ENCODE measurements around the gene CABP1.

Gene CABP1

DNA sequence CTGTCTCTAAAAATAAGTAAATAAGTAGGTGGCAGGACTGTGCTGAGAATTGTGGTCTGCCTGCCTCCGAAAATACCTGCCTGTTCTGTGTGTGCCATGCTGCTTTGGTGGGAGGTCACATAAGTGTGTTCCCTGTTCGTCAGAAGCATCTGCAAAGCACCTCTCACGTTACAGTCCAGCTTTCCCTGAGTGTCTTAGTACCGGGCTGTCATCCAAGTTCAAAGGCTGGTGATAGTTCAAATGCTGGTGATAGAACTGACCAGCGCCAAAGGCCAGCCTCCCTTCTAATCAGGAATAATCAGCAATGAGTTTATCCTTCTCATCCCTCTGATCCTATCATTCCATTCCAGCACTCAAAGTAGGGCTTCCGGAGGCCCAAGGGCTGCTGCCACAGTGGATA, 5.6 kb downstream of the CABP1 start:
- DNase-seq (ENCODE audit: low spot score in 2 of 2) (no peak), ATAC-seq (replicated peaks; ENCODE audit: extremely low read depth, poor library complexity, severe bottlenecking) (no peak)
- H3K9me3 Mint-ChIP-seq, result no peaks in the 10 kb centered on the region
- no peak overlapping the region for H3K4me3 Mint-ChIP-seq
- peaks cover 93% of the 10 kb centered on the region for H3K27me3 Mint-ChIP-seq
- H3K36me3 Mint-ChIP-seq (ENCODE audit: insufficient read depth), result peaks cover 1% of the 10 kb centered on the region
- H3K27ac Mint-ChIP-seq (ENCODE audit: low read depth), result no peak overlapping the region
- H3K4me1 Mint-ChIP-seq, result peaks cover 19% of the 10 kb centered on the region

DNA sequence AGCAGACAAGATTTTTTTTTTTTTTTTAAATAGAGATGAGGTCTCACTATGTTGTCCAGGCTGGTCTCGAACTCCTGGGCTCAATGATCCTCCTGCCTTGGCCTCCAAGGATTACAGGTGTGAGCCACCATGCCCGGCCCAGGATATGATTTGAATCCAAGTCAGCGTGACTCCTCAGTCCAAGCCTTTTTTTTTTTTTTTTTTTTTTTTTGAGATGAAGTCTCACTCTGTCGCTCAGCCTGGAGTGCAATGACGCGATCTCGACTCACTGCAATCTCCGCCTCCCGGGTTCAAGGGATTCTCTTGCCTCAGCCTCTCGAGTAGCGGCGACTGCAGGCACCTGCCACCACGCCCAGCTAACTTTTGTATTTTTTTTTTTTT, 6.9 kb downstream of the CABP1 start:
- peaks cover 1% of the 10 kb centered on the region for H3K36me3 Mint-ChIP-seq (ENCODE audit: insufficient read depth)
- no peak overlapping the region for H3K4me3 Mint-ChIP-seq
- ATAC-seq (replicated peaks; ENCODE audit: extremely low read depth, poor library complexity, severe bottlenecking) (no peak), DNase-seq (ENCODE audit: low spot score in 2 of 2) (no peak)
- peaks cover 14% of the 10 kb centered on the region for H3K4me1 Mint-ChIP-seq
- no peaks in the 10 kb centered on the region for H3K9me3 Mint-ChIP-seq
- H3K27ac Mint-ChIP-seq (ENCODE audit: low read depth), result no peak overlapping the region
- peaks cover 90% of the 10 kb centered on the region for H3K27me3 Mint-ChIP-seq

DNA sequence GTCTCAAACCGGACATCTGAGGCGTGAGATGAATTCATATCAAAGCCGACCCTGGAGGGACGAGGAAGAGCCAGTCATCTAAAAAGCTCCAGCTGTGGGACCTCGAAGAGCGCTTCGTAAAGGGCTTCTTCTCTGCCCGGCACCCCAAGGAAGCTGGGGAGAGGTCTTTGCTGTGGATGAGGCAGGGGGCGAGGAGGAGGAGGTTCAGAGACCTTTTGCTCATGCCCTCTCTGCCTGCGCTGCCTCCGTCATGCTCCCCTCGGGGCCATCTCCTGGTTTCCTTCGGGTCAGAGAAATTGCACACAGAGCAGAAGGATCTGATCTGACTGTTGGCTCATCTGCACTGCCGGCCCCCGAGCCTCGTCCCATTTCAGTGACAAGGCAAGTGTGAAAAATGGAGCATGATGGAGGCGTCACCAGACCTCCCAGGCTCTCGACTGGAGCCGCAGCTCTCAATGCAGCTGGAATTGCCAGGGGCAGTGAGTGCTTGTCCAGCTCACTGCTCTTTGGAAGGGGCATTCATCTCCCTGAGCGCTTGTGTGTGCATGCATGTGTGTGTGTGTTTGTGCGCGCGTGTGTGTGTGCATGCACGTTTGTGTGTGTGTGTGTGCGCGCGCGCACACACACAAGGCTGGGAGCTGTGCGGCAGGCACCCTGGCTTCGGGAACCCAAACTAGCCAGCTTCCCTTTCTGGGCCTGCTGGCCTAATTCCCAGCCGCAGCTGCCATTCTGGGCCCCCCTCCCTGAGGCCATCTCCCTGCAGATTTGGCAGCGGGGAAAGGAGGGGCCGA, 9.2 kb downstream of the CABP1 start:
- Mint-ChIP-seq H3K4me1 (peaks cover 14% of the 10 kb centered on the region), H3K36me3 (ENCODE audit: insufficient read depth) (peaks cover 1% of the 10 kb centered on the region), H3K4me3 (no peak overlapping the region), H3K27ac (ENCODE audit: low read depth) (no peak overlapping the region), H3K9me3 (no peaks in the 10 kb centered on the region), H3K27me3 (peaks cover 90% of the 10 kb centered on the region)
- no peak for DNase-seq (ENCODE audit: low spot score in 2 of 2)
- ATAC-seq (replicated peaks; ENCODE audit: extremely low read depth, poor library complexity, severe bottlenecking), result no peak

- peaks cover 14% of the 10 kb centered on the region for H3K4me1 Mint-ChIP-seq
- H3K36me3 Mint-ChIP-seq (ENCODE audit: insufficient read depth), result peaks cover 1% of the 10 kb centered on the region
- no peak overlapping the region for H3K27ac Mint-ChIP-seq (ENCODE audit: low read depth)
- peaks cover 88% of the 10 kb centered on the region for H3K27me3 Mint-ChIP-seq
- no peak overlapping the region for H3K4me3 Mint-ChIP-seq
- no peaks in the 10 kb centered on the region for H3K9me3 Mint-ChIP-seq
- DNase-seq (ENCODE audit: low spot score in 2 of 2) (no peak), ATAC-seq (replicated peaks; ENCODE audit: extremely low read depth, poor library complexity, severe bottlenecking) (no peak)
Observed at GRCh38 chr12:120650233-120650690, 9.8 kb downstream of the CABP1 start.

DNA sequence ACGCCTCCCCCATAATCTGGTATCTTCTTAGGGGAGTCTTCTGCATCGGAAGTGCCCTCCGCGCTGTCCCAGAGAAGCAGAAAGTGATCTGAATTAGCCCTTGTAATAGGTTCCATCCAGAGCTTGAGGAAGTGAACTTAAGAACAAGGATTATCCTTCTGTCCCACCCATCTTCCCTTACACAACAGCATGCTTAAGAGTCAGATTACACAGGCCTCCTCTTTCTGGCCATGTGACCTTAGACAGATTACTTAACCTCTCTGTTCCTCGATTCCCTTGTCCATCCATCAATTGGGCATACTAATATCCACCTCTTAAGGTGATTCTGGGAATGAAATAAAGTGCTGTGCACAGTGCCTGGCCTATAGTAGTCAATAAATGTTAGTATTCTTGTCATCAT, 11.4 kb downstream of the CABP1 start:
- Mint-ChIP-seq H3K9me3 (no peaks in the 10 kb centered on the region), H3K27me3 (peaks cover 73% of the 10 kb centered on the region), H3K36me3 (ENCODE audit: insufficient read depth) (peaks cover 1% of the 10 kb centered on the region), H3K4me1 (peaks cover 12% of the 10 kb centered on the region), H3K4me3 (no peak overlapping the region), H3K27ac (ENCODE audit: low read depth) (no peak overlapping the region)
- no peak for DNase-seq (ENCODE audit: low spot score in 2 of 2)
- no peak for ATAC-seq (replicated peaks; ENCODE audit: extremely low read depth, poor library complexity, severe bottlenecking)

DNA sequence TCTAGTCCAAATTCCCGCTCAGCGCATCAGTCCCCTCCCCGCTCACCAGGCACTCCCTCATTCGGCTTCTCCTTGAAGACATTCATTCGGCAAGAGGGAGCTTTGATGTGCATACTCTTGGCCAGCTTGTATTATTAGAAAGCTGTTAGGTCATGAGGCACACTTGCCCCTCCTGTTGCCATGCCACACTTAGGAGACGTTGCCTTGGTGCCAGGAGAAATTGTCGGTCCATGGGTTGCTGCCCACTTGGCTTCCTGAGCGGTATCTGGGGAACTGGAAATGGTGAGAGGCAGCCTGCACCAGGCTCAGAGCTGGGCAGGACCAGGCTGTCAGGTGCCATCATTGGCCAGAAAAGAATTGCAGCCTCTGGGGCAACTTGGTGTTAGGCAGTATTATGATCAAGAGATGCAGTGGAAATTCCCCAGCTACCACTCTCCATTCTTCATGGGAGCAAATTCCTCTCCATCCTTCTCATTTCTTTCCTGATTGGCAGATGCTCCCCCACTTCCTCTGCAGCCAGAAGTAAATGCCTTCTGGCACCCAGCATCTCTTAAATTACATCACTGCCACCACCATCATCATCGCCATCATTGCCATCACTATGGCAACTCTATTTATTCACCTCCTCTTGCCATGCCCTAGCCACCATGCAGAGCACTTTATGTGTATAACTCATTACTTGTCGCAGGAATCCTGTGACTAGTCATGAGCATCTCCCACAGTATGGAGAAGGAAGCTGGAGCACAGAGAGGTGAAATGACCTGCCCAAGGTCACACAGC, 12.4 kb downstream of the CABP1 start:
- Mint-ChIP-seq H3K4me1 (peaks cover 8% of the 10 kb centered on the region), H3K27me3 (peaks cover 69% of the 10 kb centered on the region), H3K4me3 (no peak overlapping the region), H3K9me3 (no peaks in the 10 kb centered on the region), H3K36me3 (ENCODE audit: insufficient read depth) (no peaks in the 10 kb centered on the region), H3K27ac (ENCODE audit: low read depth) (no peak overlapping the region)
- ATAC-seq (replicated peaks; ENCODE audit: extremely low read depth, poor library complexity, severe bottlenecking) (no peak), DNase-seq (ENCODE audit: low spot score in 2 of 2) (no peak)

- DNase-seq (ENCODE audit: low spot score in 2 of 2), result no peak
- Mint-ChIP-seq H3K27me3 (peaks cover 61% of the 10 kb centered on the region), H3K27ac (ENCODE audit: low read depth) (no peak overlapping the region), H3K36me3 (ENCODE audit: insufficient read depth) (no peaks in the 10 kb centered on the region), H3K9me3 (no peaks in the 10 kb centered on the region), H3K4me1 (peaks cover 8% of the 10 kb centered on the region), H3K4me3 (no peak overlapping the region)
- no peak for ATAC-seq (replicated peaks; ENCODE audit: extremely low read depth, poor library complexity, severe bottlenecking)
Observed at GRCh38 chr12:120653611-120654010, 13.2 kb downstream of the CABP1 start.

DNA sequence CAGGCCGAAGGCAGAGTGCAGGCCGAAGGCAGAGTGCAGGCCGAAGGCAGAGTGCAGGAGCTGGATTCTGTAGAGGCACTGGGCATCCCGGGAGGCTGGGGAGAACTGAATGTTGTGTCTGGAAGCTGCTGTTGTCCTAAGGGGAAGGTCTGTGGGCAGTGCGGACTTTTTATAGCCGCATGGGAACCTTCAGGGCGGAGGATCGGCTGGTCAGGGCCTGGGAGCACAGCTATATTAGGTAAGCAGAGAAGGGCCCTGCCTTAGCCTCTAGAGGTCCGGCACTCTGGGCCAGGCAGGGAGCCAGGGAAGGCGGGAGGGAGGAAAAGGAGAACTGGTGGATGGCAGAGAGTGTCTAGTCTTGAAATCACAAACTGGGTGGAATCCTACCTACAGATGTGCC, 14.2 kb downstream of the CABP1 start:
- H3K27ac Mint-ChIP-seq (ENCODE audit: low read depth), result no peak overlapping the region
- no peaks in the 10 kb centered on the region for H3K9me3 Mint-ChIP-seq
- no peaks in the 10 kb centered on the region for H3K4me1 Mint-ChIP-seq

DNA sequence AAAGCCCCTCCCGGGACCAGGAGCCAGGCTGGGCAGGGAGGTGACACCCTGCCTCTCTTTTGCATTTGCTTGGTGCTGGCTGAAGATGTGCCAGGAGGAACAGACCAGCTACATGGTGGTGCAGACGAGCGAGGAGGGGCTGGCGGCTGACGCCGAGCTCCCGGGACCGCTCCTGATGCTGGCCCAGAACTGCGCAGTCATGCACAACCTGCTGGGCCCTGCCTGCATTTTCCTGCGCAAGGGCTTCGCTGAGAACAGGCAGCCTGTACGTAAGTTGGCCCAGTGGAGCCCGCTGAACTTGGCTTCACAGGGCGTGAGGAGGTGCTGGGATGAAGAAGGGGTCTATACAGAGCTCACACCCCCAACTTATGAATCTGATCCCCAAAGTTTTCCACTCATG, 15.6 kb downstream of the CABP1 start:
- H3K4me1 Mint-ChIP-seq, result no peaks in the 10 kb centered on the region
- H3K27ac Mint-ChIP-seq (ENCODE audit: low read depth), result no peak overlapping the region
- H3K4me3 Mint-ChIP-seq, result no peak overlapping the region
- ATAC-seq (replicated peaks; ENCODE audit: extremely low read depth, poor library complexity, severe bottlenecking) (no peak), DNase-seq (ENCODE audit: low spot score in 2 of 2) (no peak)
- peaks cover 47% of the 10 kb centered on the region for H3K27me3 Mint-ChIP-seq
- H3K9me3 Mint-ChIP-seq, result no peaks in the 10 kb centered on the region
- no peaks in the 10 kb centered on the region for H3K36me3 Mint-ChIP-seq (ENCODE audit: insufficient read depth)

More for the DNA sequence above, 14.2 kb downstream of the CABP1 start:
- H3K36me3 Mint-ChIP-seq (ENCODE audit: insufficient read depth), result no peaks in the 10 kb centered on the region
- DNase-seq (ENCODE audit: low spot score in 2 of 2), result no peak
- ATAC-seq (replicated peaks; ENCODE audit: extremely low read depth, poor library complexity, severe bottlenecking), result no peak
- no peak overlapping the region for H3K4me3 Mint-ChIP-seq
- H3K27me3 Mint-ChIP-seq, result peaks cover 59% of the 10 kb centered on the region

GRCh38 chr12:120658286-120659150, 18.1 kb downstream of the CABP1 start:
- Mint-ChIP-seq H3K27me3 (peaks cover 26% of the 10 kb centered on the region), H3K9me3 (no peaks in the 10 kb centered on the region), H3K4me1 (no peaks in the 10 kb centered on the region), H3K27ac (ENCODE audit: low read depth) (no peak overlapping the region), H3K4me3 (no peak overlapping the region), H3K36me3 (ENCODE audit: insufficient read depth) (no peaks in the 10 kb centered on the region)
- ATAC-seq (replicated peaks; ENCODE audit: extremely low read depth, poor library complexity, severe bottlenecking) (no peak), DNase-seq (ENCODE audit: low spot score in 2 of 2) (no peak)

- ATAC-seq (replicated peaks; ENCODE audit: extremely low read depth, poor library complexity, severe bottlenecking) (no peak), DNase-seq (ENCODE audit: low spot score in 2 of 2) (no peak)
- H3K9me3 Mint-ChIP-seq, result no peaks in the 10 kb centered on the region
- H3K36me3 Mint-ChIP-seq (ENCODE audit: insufficient read depth), result no peaks in the 10 kb centered on the region
- no peak overlapping the region for H3K27ac Mint-ChIP-seq (ENCODE audit: low read depth)
- no peak overlapping the region for H3K4me3 Mint-ChIP-seq
- H3K4me1 Mint-ChIP-seq, result no peaks in the 10 kb centered on the region
- peaks cover 20% of the 10 kb centered on the region for H3K27me3 Mint-ChIP-seq
Observed at GRCh38 chr12:120659151-120659525, 18.7 kb downstream of the CABP1 start.

DNA sequence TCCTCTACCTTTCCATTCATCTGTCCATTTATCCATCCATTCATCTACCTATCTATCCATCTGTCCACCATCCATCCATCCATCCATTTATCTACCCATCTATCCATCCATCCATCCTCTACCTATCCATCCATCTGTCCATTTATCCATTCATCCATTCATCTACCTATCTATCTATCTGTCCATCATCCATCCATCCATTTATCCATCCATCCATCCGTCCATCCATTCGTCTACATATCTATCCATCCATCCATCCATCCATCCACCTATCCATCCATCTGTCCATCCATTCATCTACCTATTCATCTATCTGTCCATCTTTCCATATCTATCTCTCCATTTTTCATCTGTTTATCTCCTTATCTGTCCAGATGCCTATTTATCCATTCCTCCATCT, 21.0 kb downstream of the CABP1 start:
- H3K4me1 Mint-ChIP-seq, result no peaks in the 10 kb centered on the region
- H3K27me3 Mint-ChIP-seq, result peaks cover 10% of the 10 kb centered on the region
- H3K27ac Mint-ChIP-seq (ENCODE audit: low read depth), result no peak overlapping the region
- H3K36me3 Mint-ChIP-seq (ENCODE audit: insufficient read depth), result no peaks in the 10 kb centered on the region
- no peak overlapping the region for H3K4me3 Mint-ChIP-seq
- no peak for ATAC-seq (replicated peaks; ENCODE audit: extremely low read depth, poor library complexity, severe bottlenecking)
- no peak for DNase-seq (ENCODE audit: low spot score in 2 of 2)
- no peaks in the 10 kb centered on the region for H3K9me3 Mint-ChIP-seq

Data from central memory CD8-positive, alpha-beta T cell (primary cell).